HL-60 (cell line): ENCODE measurements around the gene BIK.
A peak's percentile ranks its signal among the peaks of the same experiment; 100 is the strongest.

ENCODE experiments used
- DNase-seq, 2 experiments: peaks; one replicate each; pipeline ENCODE4 v3.0.0-alpha.2; 2010 to 2020; ENCODE audit warnings: low read depth in 1 of 2, low spot score in 1 of 2
- H3K27ac ChIP-seq: fragments of 250-450 bp; sonication (Bioruptor Pico); replicated peaks from 2 replicates; pipeline ENCODE4 v1.5.1; 2020; ENCODE audit warnings: mild to moderate bottlenecking, moderate library complexity
- H3K27me3 ChIP-seq: fragments of 250-450 bp; sonication (Bioruptor Pico); 2 replicates; pipeline ENCODE4 v1.5.1; 2021; ENCODE audit warnings: mild to moderate bottlenecking, moderate library complexity; ENCODE audit not compliant: insufficient read depth, poor library complexity, severe bottlenecking
- H3K4me3 ChIP-seq: replicated peaks from 2 replicates; pipeline ENCODE4 v1.5.1; 2011; ENCODE audit warnings: mild to moderate bottlenecking, control low read depth, low read length; ENCODE audit not compliant: insufficient read depth
- GABPA ChIP-seq: IDR thresholded peaks from 2 replicates; pipeline ENCODE4 v1.6.1; 2012; ENCODE audit warnings: low read depth
- POLR2AphosphoS5 ChIP-seq: IDR thresholded peaks from 2 replicates; pipeline ENCODE4 v1.6.1; 2012; ENCODE audit warnings: low read depth
- SPI1 ChIP-seq: IDR thresholded peaks from 2 replicates; pipeline ENCODE4 v1.6.1; 2012; ENCODE audit warnings: low read depth, mild to moderate bottlenecking, borderline replicate concordance
- TF ChIP-seq, protein P1 (sequence below): IDR thresholded peaks from one replicate; pipeline ENCODE4 v1.5.1; 2011; ENCODE audit warnings: low read length, control low read depth, inconsistent platforms; ENCODE audit not compliant: insufficient read depth
- TF ChIP-seq, protein P2 (sequence below): IDR thresholded peaks from 2 replicates; pipeline ENCODE4 v1.6.1; 2012; ENCODE audit warnings: low read depth; ENCODE audit not compliant: insufficient replicate concordance

BIK gene

DNA sequence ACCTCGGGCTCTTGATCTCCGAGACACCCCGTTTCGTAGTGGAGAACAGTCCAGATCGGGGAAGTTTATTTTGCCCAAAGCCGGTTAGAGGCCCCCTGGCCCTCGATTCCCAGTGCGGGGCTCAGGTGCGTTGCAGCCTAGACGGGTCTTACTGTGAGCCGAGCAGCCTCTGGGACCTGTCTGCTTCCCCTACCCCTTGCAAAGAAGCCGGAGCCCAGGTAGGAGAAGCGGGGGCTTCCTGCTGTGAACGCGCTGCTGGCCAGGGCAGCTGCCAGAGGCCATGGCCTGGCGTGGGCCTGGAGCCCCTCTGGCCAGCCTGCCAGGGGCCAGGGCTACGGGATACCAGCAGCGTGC, 41.4 kb downstream of the BIK start:
- Histone ChIP-seq H3K4me3 (peak overlapping the region; percentile 93), H3K27ac (peak overlapping the region; percentile 91)

DNA sequence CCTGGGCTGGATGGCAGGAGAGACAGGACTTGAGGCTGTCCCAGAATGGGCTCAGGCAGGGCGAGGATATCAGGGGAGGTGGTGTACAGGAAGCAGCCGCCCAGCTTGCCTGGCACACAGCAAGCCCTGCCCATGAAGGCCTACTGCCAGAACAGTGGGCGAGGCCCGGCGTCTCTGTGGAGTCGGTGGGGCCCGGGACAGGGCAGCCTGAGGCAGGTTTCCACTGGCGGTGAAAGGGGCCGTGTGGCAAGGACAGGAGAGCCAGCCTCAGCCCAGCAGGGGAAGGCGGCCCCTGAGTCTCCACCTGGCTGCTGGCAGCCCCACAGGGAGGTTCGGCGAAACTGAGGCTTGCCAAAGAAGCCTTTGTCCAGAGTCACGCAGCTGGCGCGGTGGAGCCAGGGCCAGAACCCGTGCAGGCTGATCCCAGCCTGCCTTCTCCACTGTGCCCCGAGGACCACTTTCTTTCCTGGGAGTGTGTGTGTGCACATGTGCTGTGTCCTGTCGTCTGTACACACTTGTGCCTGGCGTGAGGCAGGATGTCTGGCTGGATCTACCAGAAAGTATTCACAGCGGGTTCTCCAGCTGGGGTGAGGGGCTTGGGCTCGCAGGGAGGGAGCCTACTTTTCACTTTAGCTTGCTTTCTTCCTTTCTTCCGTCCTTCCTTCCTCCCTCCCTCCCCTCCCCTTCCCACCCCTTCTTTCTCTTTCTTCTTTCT, 42.0 kb downstream of the BIK start:
- Histone ChIP-seq H3K4me3 (peak overlapping the region; percentile 93), H3K27me3 (no peaks in the 10 kb centered on the region), H3K27ac (peak overlapping the region; percentile 91)
- TF ChIP-seq POLR2AphosphoS5: no peak; the same call in 1 of the 2 replicates
- TF ChIP-seq GABPA: no peak
- no peak for TF ChIP-seq SPI1
- TF ChIP-seq, protein P1, sequence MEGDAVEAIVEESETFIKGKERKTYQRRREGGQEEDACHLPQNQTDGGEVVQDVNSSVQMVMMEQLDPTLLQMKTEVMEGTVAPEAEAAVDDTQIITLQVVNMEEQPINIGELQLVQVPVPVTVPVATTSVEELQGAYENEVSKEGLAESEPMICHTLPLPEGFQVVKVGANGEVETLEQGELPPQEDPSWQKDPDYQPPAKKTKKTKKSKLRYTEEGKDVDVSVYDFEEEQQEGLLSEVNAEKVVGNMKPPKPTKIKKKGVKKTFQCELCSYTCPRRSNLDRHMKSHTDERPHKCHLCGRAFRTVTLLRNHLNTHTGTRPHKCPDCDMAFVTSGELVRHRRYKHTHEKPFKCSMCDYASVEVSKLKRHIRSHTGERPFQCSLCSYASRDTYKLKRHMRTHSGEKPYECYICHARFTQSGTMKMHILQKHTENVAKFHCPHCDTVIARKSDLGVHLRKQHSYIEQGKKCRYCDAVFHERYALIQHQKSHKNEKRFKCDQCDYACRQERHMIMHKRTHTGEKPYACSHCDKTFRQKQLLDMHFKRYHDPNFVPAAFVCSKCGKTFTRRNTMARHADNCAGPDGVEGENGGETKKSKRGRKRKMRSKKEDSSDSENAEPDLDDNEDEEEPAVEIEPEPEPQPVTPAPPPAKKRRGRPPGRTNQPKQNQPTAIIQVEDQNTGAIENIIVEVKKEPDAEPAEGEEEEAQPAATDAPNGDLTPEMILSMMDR: no peak
- TF ChIP-seq, protein P2, sequence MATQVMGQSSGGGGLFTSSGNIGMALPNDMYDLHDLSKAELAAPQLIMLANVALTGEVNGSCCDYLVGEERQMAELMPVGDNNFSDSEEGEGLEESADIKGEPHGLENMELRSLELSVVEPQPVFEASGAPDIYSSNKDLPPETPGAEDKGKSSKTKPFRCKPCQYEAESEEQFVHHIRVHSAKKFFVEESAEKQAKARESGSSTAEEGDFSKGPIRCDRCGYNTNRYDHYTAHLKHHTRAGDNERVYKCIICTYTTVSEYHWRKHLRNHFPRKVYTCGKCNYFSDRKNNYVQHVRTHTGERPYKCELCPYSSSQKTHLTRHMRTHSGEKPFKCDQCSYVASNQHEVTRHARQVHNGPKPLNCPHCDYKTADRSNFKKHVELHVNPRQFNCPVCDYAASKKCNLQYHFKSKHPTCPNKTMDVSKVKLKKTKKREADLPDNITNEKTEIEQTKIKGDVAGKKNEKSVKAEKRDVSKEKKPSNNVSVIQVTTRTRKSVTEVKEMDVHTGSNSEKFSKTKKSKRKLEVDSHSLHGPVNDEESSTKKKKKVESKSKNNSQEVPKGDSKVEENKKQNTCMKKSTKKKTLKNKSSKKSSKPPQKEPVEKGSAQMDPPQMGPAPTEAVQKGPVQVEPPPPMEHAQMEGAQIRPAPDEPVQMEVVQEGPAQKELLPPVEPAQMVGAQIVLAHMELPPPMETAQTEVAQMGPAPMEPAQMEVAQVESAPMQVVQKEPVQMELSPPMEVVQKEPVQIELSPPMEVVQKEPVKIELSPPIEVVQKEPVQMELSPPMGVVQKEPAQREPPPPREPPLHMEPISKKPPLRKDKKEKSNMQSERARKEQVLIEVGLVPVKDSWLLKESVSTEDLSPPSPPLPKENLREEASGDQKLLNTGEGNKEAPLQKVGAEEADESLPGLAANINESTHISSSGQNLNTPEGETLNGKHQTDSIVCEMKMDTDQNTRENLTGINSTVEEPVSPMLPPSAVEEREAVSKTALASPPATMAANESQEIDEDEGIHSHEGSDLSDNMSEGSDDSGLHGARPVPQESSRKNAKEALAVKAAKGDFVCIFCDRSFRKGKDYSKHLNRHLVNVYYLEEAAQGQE: no peak
- peak in 1 of 2 experiments; percentile 75 for DNase-seq

More for the DNA sequence above, 41.4 kb downstream of the BIK start:
- TF ChIP-seq SPI1 (no peak), GABPA (no peak), POLR2AphosphoS5 (no peak)
- TF ChIP-seq, protein P1: no peak
- TF ChIP-seq, protein P2: no peak
- DNase-seq: peak in 1 of 2 experiments; percentile 12
- H3K27me3 ChIP-seq: no peaks in the 10 kb centered on the region

DNA sequence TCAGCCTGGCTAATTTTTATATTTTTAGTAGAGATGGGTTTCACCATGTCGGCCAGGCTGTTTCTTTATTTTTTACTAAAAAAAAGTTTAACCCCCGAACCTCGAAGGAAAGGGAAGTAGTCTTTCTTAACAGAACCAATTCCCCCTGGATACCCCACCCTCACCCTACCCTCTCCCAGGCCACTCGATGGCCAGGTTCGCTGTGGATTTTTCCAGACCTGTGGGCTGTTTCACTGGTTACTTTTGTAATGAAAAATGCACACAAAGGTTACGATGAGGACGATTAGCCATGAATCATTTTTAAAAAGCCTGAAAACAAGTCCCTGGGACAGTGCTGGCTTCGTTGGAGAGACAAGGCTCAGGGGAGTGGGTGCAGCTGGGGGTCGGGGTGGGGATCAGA, 43.3 kb downstream of the BIK start:
- peak overlapping the region; percentile 56 for H3K27ac ChIP-seq
- peak in 1 of 2 experiments; percentile 15 for DNase-seq
- no peaks in the 10 kb centered on the region for H3K27me3 ChIP-seq
- H3K4me3 ChIP-seq: peak overlapping the region; percentile 93
- TF ChIP-seq POLR2AphosphoS5 (no peak), GABPA (no peak), SPI1 (no peak)
- TF ChIP-seq, protein P2: no peak
- TF ChIP-seq, protein P1: no peak
